ENCODE results near the gene ELOVL6. TPM values are rescaled to one million over a fixed set of nuclear protein-coding genes. Genes with fewer than 3 reads are reported as not detected.
A peak's percentile ranks its signal among the peaks of the same experiment; 100 is the strongest.

The ELOVL6 gene
- total and polyA plus RNA-seq, 9 of the 15 experiments (the other 6 are each of a cell fraction or from before 2014, with no cell fraction given) = 18.3 to 82.6 (median 46.0) TPM

GRCh38 chr4:110165382-110166286 lies 32.8 kb downstream of the ELOVL6 start (continued):
- no peak for TF ChIP-seq TAF7 (tag; IDR thresholded peaks at IDR 0.05)
- TF ChIP-seq PCBP2 (IDR thresholded peaks at IDR 0.05; ENCODE audit: low read depth, low read length, poor library complexity, severe bottlenecking) = no peak
- peak; percentile 53; the same call in 1 of the 2 replicates for TF ChIP-seq GABPB1 (CRISPR knock-in tag; IDR thresholded peaks at IDR 0.05)
- no peak for TF ChIP-seq ELK1 (CRISPR knock-in tag; IDR thresholded peaks at IDR 0.05)
- no peak for TF ChIP-seq HMG20B (CRISPR knock-in tag; IDR thresholded peaks at IDR 0.05)
- TF ChIP-seq CBFA2T3 (IDR thresholded peaks at IDR 0.05) = peak; percentile 29
- TF ChIP-seq NCOA6 (IDR thresholded peaks at IDR 0.05) = no peak
- no peak for TF ChIP-seq ZMIZ1 (IDR thresholded peaks at IDR 0.05; ENCODE audit: low read depth in 2 of 2, low read length in 2 of 2)
- TF ChIP-seq NR0B1 (IDR thresholded peaks at IDR 0.05; ENCODE audit: partially characterized antibody) = no peak
- no peak for TF ChIP-seq KDM4B (IDR thresholded peaks at IDR 0.05; ENCODE audit: borderline replicate concordance in 2 of 2, low read depth in 1 of 2)
- peak; percentile 42; the same call in 1 of the 2 replicates for TF ChIP-seq CTBP1 (IDR thresholded peaks at IDR 0.05; ENCODE audit: borderline replicate concordance)
- TF ChIP-seq MEF2D (tag; conservative IDR thresholded peaks at IDR 0.05; ENCODE audit: low read depth) = no peak
- TF ChIP-seq ZNF146 (CRISPR knock-in tag; IDR thresholded peaks at IDR 0.05; ENCODE audit: unreplicated experiment) = no peak
- TF ChIP-seq MYNN (IDR thresholded peaks at IDR 0.05) = no peak
- no peak for TF ChIP-seq MYNN (CRISPR knock-in tag; IDR thresholded peaks at IDR 0.05)
- no peak for TF ChIP-seq ZFP1 (CRISPR knock-in tag; IDR thresholded peaks at IDR 0.05)
- TF ChIP-seq ZNF766 (CRISPR knock-in tag; conservative IDR thresholded peaks at IDR 0.05) = 0 out of 2 replicates have a peak, but pooled peaks have one; percentile 32
- no peak for TF ChIP-seq CEBPG (CRISPR knock-in tag; IDR thresholded peaks at IDR 0.05)
- TF ChIP-seq CEBPG (tag; conservative IDR thresholded peaks at IDR 0.05 in 1 of 2, IDR thresholded peaks at IDR 0.05 in 1 of 2) = peak in 1 of 2 experiments; percentile 8; a peak in 1 of 4 replicates
- TF ChIP-seq ZFP91 (CRISPR knock-in tag; IDR thresholded peaks at IDR 0.05) = no peak
